Measurements from ENCODE around the gene RRBP1.

RRBP1 gene

GRCh38 chr20:17654649-17655285 lies 27.3 kb downstream of the RRBP1 start:
- Mint-ChIP-seq H3K27me3 (ENCODE audit: low read depth, poor library complexity) (peaks cover 6% of the 10 kb centered on the region), H3K9me3 (peaks cover 21% of the 10 kb centered on the region), H3K4me1 (peaks cover 44% of the 10 kb centered on the region), H3K27ac (no peak overlapping the region), H3K36me3 (ENCODE audit: low read depth) (peaks cover 45% of the 10 kb centered on the region), H3K4me3 (no peak overlapping the region)
- TF ChIP-seq CTCF (IDR thresholded peaks at IDR 0.05), result peak; percentile 78
- peak; percentile 77 for DNase-seq

GRCh38 chr20:17653835-17654648 lies 28.0 kb downstream of the RRBP1 start:
- no peak overlapping the region for H3K27ac Mint-ChIP-seq

GRCh38 chr20:17652411-17652810 lies 29.6 kb downstream of the RRBP1 start:
- H3K4me1 Mint-ChIP-seq, result peaks cover 57% of the 10 kb centered on the region
- no peak for TF ChIP-seq CTCF (IDR thresholded peaks at IDR 0.05)
- H3K27me3 Mint-ChIP-seq (ENCODE audit: low read depth, poor library complexity), result no peaks in the 10 kb centered on the region
- no peak for DNase-seq
- H3K9me3 Mint-ChIP-seq, result peaks cover 2% of the 10 kb centered on the region
- peaks cover 24% of the 10 kb centered on the region for H3K36me3 Mint-ChIP-seq (ENCODE audit: low read depth)
- H3K27ac Mint-ChIP-seq, result peak overlapping the region; percentile 82
- H3K4me3 Mint-ChIP-seq, result no peak overlapping the region

More at GRCh38 chr20:17653835-17654648, 28.0 kb downstream of the RRBP1 start:
- DNase-seq, result no peak
- Mint-ChIP-seq H3K27me3 (ENCODE audit: low read depth, poor library complexity) (peaks cover 6% of the 10 kb centered on the region), H3K4me3 (no peak overlapping the region), H3K36me3 (ENCODE audit: low read depth) (peaks cover 40% of the 10 kb centered on the region), H3K9me3 (peaks cover 16% of the 10 kb centered on the region), H3K4me1 (peaks cover 50% of the 10 kb centered on the region)
- no peak for TF ChIP-seq CTCF (IDR thresholded peaks at IDR 0.05)

- Mint-ChIP-seq H3K4me1 (peaks cover 57% of the 10 kb centered on the region), H3K9me3 (no peaks in the 10 kb centered on the region), H3K27ac (peak overlapping the region; percentile 82), H3K4me3 (no peak overlapping the region), H3K27me3 (ENCODE audit: low read depth, poor library complexity) (no peaks in the 10 kb centered on the region), H3K36me3 (ENCODE audit: low read depth) (peaks cover 19% of the 10 kb centered on the region)
- DNase-seq, result no peak
- no peak for TF ChIP-seq CTCF (IDR thresholded peaks at IDR 0.05)
Measured at GRCh38 chr20:17651760-17652388, 30.2 kb downstream of the RRBP1 start.

- H3K27ac Mint-ChIP-seq, result no peak overlapping the region
- H3K4me1 Mint-ChIP-seq, result peaks cover 57% of the 10 kb centered on the region
- peak overlapping the region; percentile 6 for H3K4me3 Mint-ChIP-seq
- no peak for DNase-seq
- peaks cover 12% of the 10 kb centered on the region for H3K36me3 Mint-ChIP-seq (ENCODE audit: low read depth)
- no peak for TF ChIP-seq CTCF (IDR thresholded peaks at IDR 0.05)
- H3K9me3 Mint-ChIP-seq, result no peaks in the 10 kb centered on the region
- no peaks in the 10 kb centered on the region for H3K27me3 Mint-ChIP-seq (ENCODE audit: low read depth, poor library complexity)
Measured at GRCh38 chr20:17651129-17651759, 30.8 kb downstream of the RRBP1 start.
